ENCODE results near the gene AMN.

AMN gene

GRCh38 chr14:102928412-102929240 is 6.2 kb downstream of the AMN start:
- peak; percentile 20 for DNase-seq (ENCODE audit: low spot score)

- DNase-seq (ENCODE audit: low spot score) = no peak
Observed at GRCh38 chr14:102929241-102930137, 7.0 kb downstream of the AMN start.

GRCh38 chr14:102930138-102930752 is 7.8 kb downstream of the AMN start:
- DNase-seq (ENCODE audit: low spot score) = no peak

- no peak for DNase-seq (ENCODE audit: low spot score)
Observed at GRCh38 chr14:102930753-102931579, 8.5 kb downstream of the AMN start.

DNA sequence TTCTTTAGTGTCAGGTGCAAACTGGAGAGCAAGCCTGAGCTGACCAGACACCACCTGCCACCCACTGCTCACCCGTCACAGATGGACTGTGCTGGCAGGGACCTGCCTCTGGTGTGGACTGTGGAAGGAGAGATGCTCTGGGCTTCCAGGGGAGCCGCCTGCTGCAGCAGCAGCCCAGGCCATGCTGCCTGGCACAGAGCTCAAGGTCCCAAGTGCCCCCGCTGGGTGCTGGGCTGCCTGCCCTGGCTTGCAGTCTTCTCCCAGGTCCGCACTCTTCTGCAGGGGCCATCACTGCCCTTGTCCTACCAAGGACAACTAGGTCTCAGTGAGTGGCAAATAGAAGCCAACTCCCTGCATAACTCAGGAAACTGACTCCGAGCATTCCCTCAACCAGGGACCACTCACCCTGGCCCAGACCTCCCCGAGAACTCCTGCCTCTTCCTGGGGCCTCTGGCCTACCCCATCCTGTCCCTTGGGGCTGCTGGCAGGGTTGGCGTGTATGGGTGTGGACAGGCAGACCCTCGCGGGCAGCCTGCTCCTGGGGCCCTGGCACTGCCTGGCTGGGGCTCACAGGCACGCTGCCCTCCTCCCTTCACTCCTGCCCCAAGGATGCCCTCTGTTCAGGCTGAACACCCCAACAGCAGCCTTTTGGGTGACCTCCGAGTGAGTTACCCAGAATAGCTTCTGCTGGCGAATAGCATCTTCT is 9.3 kb downstream of the AMN start:
- no peak for DNase-seq (ENCODE audit: low spot score)

DNA sequence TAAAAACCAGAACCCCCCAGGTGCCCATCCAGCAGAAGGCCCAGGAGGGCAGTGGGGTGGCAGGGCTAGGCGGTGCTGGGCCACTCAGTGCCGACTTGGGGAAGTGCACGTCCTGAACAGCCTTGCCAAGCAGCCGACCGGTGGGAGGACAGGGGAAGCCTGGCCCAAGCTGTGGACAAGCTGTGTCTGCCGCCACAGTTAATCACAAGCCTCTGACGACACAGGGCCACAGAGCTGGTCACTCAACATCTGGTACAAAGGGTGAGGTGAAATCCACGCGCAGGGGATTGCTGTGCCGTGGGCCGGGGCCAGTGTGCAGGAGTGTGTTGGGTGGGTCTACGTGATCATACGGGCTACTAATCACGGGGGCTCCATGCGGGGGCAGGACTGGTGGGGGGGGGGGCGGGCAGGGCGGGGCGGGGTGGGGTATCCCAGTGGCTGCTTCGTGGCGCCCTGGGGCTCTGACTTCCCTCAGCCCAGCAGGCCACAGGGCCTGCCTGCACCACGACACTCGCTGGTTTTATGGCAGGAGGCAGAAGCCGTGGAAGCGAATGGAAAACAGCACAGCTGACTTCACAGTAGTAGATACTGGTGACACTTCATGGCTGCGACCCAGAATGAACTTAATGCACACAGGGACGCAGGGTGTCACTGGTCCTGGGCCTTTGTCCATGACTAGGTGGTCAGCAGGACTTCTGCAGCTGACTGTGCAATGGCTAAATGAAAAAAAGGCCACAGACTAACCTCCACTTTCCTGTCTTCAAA is 10.2 kb downstream of the AMN start:
- DNase-seq (ENCODE audit: low spot score) = no peak

- no peak for DNase-seq (ENCODE audit: low spot score)
Observed at GRCh38 chr14:102933618-102934231, 11.3 kb downstream of the AMN start.

- DNase-seq (ENCODE audit: low spot score) = no peak
Observed at GRCh38 chr14:102935756-102936155, 13.3 kb downstream of the AMN start.

DNA sequence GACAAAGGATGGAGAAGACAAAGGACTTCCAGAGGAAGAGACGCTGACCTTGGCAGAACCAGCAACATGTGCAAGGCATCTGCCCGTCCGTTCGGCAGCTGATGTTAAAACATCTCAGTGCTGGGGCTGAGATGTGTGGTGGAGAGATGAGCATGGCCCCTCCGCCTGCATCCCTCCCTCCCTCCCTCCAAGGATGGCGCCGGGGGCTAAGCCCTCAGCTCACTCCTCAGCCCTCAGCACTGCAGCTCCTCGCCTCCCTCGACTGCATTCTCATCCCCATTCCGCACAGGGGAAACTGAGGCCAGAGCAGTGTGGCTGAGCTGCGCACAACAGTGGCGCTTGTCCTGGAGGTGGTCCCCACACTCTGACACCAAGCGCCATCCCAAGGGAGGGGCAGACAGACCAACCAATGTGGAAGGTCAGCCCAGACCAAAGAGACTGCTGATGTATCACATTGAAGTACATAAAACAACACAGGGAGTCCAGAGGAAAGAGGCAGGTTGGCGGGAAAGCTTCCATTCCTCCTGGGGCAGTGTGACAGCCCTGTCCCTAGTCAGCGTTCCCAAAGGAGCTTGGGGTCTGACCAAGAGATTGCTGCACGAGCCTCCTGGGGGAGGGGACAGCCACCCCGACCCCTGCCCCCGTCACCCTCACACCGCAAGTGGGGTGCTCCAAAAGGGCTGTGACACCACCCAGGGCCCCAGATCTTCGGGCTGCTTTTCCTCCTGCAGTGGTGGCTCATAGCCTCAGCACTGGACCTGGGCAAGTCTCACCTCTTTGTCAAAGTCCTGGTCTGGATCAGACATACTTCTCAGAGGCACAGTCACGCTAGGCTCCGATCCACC is 15.1 kb downstream of the AMN start:
- DNase-seq (ENCODE audit: low spot score) = no peak

GRCh38 chr14:102938191-102938590 is 15.7 kb downstream of the AMN start:
- no peak for DNase-seq (ENCODE audit: low spot score)

GRCh38 chr14:102939329-102939728 is 16.9 kb downstream of the AMN start:
- DNase-seq (ENCODE audit: low spot score) = no peak

DNA sequence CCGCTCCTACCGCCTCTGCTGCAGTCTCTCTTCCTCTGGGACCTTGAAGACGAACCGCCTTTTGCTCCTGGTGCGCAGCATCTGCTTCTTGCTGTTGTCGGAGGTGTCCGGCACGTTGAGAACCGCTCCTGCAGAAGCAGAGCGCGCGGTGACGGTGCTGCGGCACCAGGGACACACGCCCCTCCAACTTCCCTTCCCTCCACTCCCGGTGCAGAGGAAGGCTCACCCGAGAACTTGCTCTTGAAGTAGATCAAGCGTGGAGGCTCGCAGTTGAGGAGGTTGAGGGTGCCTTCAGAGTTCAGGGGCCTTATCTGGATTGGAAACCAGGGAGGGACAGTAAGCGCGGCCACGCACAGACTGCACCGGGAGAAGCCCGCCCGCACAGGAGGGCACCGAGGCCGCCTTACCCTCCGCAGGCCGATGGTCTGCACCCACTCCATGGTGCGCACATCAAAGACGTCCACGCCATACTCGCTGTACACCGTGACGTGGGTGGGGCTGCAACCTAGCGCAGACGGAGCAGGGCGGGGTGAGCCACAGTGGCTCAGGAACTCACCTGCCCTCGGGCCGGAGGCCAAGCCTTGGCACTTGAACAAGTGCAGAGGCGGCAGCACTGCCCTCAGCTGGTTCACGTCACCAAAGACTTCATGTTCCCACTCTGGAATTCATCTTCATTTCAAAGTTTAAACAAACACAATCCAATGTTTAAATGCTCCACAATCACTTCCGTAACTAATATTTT is 17.5 kb downstream of the AMN start:
- DNase-seq (ENCODE audit: low spot score) = no peak

DNA sequence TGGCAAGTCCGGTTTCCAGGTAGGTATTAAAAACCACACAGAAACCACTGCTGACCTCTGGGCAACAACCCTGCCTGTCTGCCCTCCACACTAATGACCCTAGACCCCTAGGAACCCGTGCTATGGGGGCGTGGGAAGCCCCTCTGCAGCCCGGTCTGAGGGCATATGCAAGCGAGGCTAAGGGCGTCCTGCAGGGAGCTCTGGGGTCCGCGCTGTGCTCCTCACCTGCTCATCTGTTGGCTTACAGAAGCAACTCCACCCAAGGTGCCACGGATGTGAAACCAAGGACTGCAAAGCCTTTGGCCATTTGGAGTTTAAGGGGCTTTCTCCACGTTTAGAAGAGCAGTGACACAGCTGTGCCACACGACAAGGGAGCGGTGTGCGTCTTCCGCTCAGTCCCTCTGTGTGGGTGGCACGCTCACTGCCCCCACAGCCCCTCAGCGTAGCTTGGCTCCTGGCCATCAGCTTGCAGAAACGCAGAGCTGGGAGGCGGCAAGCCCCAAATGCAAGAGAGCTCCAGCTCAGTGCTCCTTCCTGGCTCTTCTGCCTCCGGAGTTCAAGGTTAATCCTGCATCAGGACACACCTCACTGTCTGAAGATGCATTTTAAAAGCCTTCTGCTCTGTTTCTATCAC is 18.4 kb downstream of the AMN start:
- DNase-seq (ENCODE audit: low spot score) = no peak

DNA sequence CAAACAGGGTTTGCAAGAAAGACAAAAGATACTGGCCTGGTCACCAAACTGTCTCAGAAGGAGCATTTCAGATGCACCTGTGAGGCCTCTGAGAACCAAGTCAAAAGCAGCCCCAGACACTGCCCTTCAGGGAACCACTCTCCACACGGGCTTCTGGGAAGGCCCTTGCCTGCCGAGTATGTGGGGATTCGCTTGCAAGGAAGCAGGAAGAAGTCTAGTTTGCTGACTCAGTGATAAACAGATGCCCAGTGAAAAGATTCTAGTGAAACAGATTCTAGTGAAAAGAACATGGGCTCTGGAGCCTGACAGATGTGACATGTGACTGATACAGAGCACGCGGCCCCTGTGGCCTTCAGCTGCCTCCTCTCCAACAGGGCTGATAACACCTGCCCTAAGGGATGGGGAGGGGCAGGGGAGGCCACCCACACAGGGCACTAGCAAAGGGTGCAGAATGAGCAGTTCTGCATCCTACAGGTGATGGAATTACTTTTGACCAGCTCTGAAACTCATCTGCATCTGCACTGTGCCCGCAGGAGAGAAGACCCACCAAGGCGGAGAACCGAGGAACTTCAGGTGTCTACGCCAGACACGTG is 19.1 kb downstream of the AMN start:
- no peak for DNase-seq (ENCODE audit: low spot score)

DNA sequence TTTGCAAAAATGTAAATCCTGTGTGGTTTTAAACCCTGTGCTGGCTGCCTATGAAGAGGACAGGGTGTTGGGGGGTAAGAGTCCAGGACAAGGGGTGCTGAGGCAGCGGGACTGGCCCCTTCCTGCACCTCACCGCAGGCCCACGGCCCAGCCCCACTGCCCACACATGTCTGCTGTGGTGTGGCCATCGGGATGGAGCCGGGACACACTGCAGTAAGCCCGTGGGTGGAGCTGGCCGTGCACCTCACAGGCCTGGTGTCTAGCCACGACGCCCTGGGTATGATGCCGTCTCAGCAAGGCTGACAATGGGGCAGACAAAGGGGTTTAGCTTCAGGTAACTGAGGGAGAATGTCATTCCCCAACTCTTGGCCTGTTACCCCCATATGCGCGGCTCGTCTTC is 19.6 kb downstream of the AMN start:
- DNase-seq (ENCODE audit: low spot score) = no peak

- DNase-seq (ENCODE audit: low spot score) = no peak
Observed at GRCh38 chr14:102943454-102943853, 21.0 kb downstream of the AMN start.

DNA sequence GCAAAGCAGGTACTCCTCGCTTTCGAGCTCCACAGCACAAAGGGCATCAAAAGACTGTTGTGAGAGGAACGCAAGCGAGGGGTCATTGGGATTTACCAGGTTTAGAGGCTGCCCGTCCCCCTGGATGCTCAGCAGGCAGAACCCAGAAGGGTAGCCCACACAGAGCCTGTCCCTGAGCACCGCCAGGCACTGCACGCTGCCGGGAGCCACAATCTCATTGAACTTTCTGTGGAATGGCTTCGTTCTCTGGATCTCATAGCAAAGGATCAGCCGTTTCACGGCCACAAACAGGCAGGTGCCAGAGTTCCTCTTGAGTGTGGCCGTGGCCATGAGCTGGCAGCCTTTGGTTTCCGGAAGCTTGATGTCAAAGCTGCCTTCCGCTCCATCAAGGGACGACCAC is 21.5 kb downstream of the AMN start:
- no peak for DNase-seq (ENCODE audit: low spot score)

All from hematopoietic multipotent progenitor cell treated with erythropoietin and hydrocortisone succinate and interleukin-3 and kit ligand, for 15 days (in vitro differentiated cells).